Measurements from ENCODE around the gene DHRS13. TPM values are rescaled to one million over a fixed set of nuclear protein-coding genes. Genes with fewer than 3 reads are reported as not detected.

DHRS13 gene
- total RNA-seq, 1 donor from 2014 or later = 3.1 TPM

- H3K9me3 ChIP-seq (replicated peaks) = no peaks in the 10 kb centered on the region
- peak; percentile 48 for DNase-seq
These were observed 737 bp downstream of the DHRS13 start for GRCh38 chr17:28901866-28902818.

GRCh38 chr17:28900986-28901726 is 1.7 kb downstream of the DHRS13 start:
- H3K4me1 ChIP-seq = peaks cover 52% of the 10 kb centered on the region
- intact Hi-C loops (cut with micrococcal nuclease) = no loop called here
- H3K36me3 ChIP-seq = peaks cover 7% of the 10 kb centered on the region
- H3K9me3 ChIP-seq (replicated peaks) = no peaks in the 10 kb centered on the region
- no peak overlapping the region for H3K27ac ChIP-seq (replicated peaks)
- no peak for TF ChIP-seq CTCF (IDR thresholded peaks at IDR 0.05; ENCODE audit: borderline replicate concordance)
- no peaks in the 10 kb centered on the region for H3K27me3 ChIP-seq (ENCODE audit: low read depth)
- no peak overlapping the region for H3K4me3 ChIP-seq
- DNase-seq = no peak

More at GRCh38 chr17:28901866-28902818, 737 bp downstream of the DHRS13 start:
- peak overlapping the region; percentile 85 for H3K27ac ChIP-seq (replicated peaks)
- H3K4me3 ChIP-seq = peak overlapping the region; percentile 83
- peaks cover 51% of the 10 kb centered on the region for H3K4me1 ChIP-seq
- no peaks in the 10 kb centered on the region for H3K27me3 ChIP-seq (ENCODE audit: low read depth)
- H3K36me3 ChIP-seq = peaks cover 17% of the 10 kb centered on the region
- TF ChIP-seq CTCF (IDR thresholded peaks at IDR 0.05; ENCODE audit: borderline replicate concordance) = no peak
- intact Hi-C loops (cut with micrococcal nuclease) = no loop called here

- H3K4me1 ChIP-seq = peaks cover 58% of the 10 kb centered on the region
- H3K9me3 ChIP-seq (replicated peaks) = no peaks in the 10 kb centered on the region
- H3K27me3 ChIP-seq (ENCODE audit: low read depth) = no peaks in the 10 kb centered on the region
- intact Hi-C loops (cut with micrococcal nuclease) = no loop called here
- no peak overlapping the region for H3K4me3 ChIP-seq
- TF ChIP-seq CTCF (IDR thresholded peaks at IDR 0.05; ENCODE audit: borderline replicate concordance) = no peak
- H3K36me3 ChIP-seq = no peaks in the 10 kb centered on the region
- no peak for DNase-seq
- H3K27ac ChIP-seq (replicated peaks) = no peak overlapping the region
These were observed 3.6 kb downstream of the DHRS13 start for GRCh38 chr17:28899212-28899815.

GRCh38 chr17:28898527-28898955 is 4.3 kb downstream of the DHRS13 start:
- H3K9me3 ChIP-seq (replicated peaks) = no peaks in the 10 kb centered on the region
- peaks cover 59% of the 10 kb centered on the region for H3K4me1 ChIP-seq
- no peak overlapping the region for H3K4me3 ChIP-seq
- no peak for DNase-seq
- H3K27me3 ChIP-seq (ENCODE audit: low read depth) = no peaks in the 10 kb centered on the region
- intact Hi-C loops (cut with micrococcal nuclease) = no loop called here
- H3K27ac ChIP-seq (replicated peaks) = peak overlapping the region; percentile 95
- no peaks in the 10 kb centered on the region for H3K36me3 ChIP-seq
- no peak for TF ChIP-seq CTCF (IDR thresholded peaks at IDR 0.05; ENCODE audit: borderline replicate concordance)

DNA sequence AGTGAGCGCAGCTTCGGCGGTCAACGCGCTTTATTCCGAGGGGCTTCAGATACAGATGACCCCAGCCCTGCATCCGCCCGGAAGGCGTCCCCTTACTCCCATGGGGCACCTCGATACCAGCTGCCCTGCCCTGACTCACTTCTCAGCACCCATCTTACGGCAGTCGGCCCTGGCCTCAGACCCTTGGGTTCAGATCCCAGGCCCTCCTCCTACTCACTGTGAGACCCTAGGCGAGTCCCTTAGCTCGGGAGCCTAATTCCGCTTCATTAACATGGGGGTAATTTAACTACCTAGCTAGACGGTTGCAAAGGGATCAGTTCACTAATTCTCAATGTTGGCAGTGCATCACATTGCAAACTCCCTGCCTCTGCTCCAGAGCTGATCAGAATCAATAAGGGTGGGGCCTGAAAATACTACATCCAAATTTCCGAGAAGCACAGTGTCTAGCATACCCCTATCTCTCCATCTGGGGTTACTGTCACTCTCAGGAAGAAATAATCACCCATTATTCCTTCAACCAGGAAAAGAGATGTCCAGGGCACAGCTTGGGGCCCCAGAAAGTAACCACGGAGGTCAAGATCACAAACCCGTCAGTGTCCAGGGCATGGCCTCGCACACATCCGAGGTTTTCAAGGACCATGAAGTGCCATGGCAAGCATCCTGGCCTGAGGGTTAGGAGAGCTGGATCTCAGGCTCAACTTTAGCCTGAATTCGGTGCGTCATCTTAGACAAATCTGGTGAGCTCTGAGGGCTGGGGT is 4.9 kb downstream of the DHRS13 start:
- intact Hi-C loops (cut with micrococcal nuclease) = no loop called here

More for the DNA sequence above, 4.9 kb downstream of the DHRS13 start:
- Histone ChIP-seq H3K9me3 (replicated peaks) (no peaks in the 10 kb centered on the region), H3K4me1 (peaks cover 59% of the 10 kb centered on the region), H3K27ac (replicated peaks) (peak overlapping the region; percentile 95), H3K36me3 (no peaks in the 10 kb centered on the region), H3K27me3 (ENCODE audit: low read depth) (no peaks in the 10 kb centered on the region), H3K4me3 (peak overlapping the region; percentile 98)
- DNase-seq = no peak
- TF ChIP-seq CTCF (IDR thresholded peaks at IDR 0.05; ENCODE audit: borderline replicate concordance) = no peak

Data from left ventricle myocardium inferior (tissue), 1 donor.